GF-D8 (cell line): ENCODE data around the gene FTSJ1.
"Not testable (repeated sequence)": the region's sequence is repeated elsewhere in the genome, so short reads cannot be mapped to it uniquely, and the experiment has no call there.

Experiments
- DNase-seq: peaks from one replicate; lab custom pipeline; 2025; lab: John Stamatoyannopoulos, UW

FTSJ1 gene

GRCh38 chrX:48525853-48526252 is 49.9 kb downstream of the FTSJ1 start:
- DNase-seq, result not testable (repeated sequence)

DNA sequence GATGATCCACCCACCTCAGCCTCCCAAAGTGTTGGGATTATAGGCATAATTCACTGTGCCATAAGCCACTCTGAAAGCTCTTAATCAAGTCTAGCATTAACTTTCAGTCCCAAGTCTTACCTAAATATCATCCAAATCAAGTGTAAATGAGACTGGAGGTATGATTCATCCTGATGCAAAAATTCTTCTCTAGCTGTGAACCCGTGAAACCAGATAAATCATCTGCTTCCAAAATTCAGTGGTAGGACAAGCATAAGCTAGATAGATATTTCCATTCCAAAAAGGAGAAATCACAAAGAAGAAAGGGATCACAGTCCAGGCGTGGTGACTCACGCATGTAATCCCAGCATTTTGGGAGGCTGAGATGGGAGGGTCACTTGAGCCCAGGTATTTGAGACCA is 54.7 kb downstream of the FTSJ1 start:
- no peak for DNase-seq

DNA sequence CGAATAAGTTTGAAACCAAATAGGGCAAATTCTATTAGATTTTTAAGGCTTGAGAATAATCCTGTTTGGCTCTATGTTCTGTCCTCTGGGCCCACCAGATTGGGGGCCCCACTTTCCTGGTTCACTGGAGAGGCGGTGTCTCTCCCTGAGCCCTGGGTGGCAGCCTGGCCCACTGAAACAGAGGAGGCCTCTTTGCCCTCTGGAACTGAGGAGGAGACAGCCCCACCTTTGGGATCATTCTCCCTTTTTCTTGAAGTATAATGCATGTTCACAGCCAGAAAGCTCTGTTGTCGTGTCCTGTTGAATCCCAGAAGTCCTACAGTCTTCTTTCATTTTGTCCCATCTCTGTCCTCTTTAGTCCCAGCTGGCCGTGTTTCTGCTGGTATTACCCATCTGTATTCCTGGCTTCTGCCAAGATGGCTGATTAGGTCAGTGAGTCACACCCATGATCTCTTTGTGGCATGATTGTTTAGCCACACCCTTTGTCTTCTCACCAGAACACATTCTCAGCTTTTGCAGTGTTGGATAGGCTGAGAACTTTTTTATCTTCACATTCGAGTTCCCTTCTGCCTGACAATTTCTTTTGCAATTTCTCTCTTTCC is 55.5 kb downstream of the FTSJ1 start:
- DNase-seq, result no peak

DNA sequence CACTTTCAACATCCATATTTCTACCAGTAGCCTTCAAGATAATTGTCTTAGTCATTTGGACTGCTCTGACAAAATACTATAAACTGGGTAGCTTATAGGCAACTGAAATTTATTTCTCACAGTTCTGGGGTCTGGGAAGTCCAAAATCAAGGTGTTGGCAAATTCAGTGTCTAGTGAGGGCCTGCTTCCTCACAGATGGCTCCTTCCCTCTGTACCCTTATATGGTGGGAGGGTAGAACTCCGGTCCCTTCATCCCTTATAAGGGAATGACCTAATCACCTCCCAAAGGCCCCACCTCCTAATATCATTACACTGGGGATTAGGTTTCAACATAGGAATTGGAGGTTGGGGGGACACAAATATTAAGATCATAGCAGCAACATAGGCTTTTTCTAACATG is 56.2 kb downstream of the FTSJ1 start:
- DNase-seq, result no peak

DNA sequence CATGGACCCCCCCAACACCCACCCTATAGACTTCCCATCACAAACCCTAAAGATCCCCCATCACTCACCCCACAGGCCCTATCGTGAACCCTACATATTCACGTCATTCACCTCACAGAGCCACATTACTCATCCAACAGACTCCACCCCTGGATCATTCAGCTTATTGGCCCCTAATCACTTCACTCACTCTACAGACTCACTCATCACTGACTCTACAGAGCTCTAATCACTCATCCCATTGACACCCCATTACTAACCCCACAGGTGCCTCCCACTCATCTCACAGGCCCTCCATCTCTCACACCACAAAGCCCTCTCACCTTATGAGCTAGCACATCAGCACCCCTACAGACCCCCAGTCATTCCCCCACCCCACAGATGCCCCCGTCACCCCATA is 57.2 kb downstream of the FTSJ1 start:
- no peak for DNase-seq
